NT2/D1 (cell line): Measurements from ENCODE around the gene MRPL37.
"Not testable (repeated sequence)": the region's sequence is repeated elsewhere in the genome, so short reads cannot be mapped to it uniquely, and the experiment has no call there.

Experiments
- DNase-seq: peaks from one replicate; pipeline ENCODE4 v3.0.0-alpha.2; 2011; ENCODE audit warnings: low read depth, low spot score
- H3K27me3 ChIP-seq: 2 replicates; pipeline ENCODE4 v1.6.0; 2011; ENCODE audit warnings: mild to moderate bottlenecking; ENCODE audit not compliant: insufficient read length, insufficient read depth
- H3K36me3 ChIP-seq: 2 replicates; pipeline ENCODE4 v1.6.1; 2011; ENCODE audit warnings: mild to moderate bottlenecking, low read length, mixed read lengths; ENCODE audit not compliant: insufficient read depth, insufficient read length
- H3K4me1 ChIP-seq: 2 replicates; pipeline ENCODE4 v1.5.1; 2011; ENCODE audit not compliant: insufficient read depth, insufficient read length
- H3K4me3 ChIP-seq: 2 replicates; pipeline ENCODE4 v1.5.1; 2011; ENCODE audit warnings: low read depth; ENCODE audit not compliant: insufficient read length
- H3K9ac ChIP-seq: 2 replicates; pipeline ENCODE4 v1.6.0; 2011; ENCODE audit warnings: low read depth; ENCODE audit not compliant: insufficient read length
- H3K9me3 ChIP-seq: 2 replicates; pipeline ENCODE4 v1.5.1; 2011; ENCODE audit warnings: mild to moderate bottlenecking, low read length; ENCODE audit not compliant: insufficient read depth
- SUZ12 ChIP-seq: IDR thresholded peaks from 2 replicates; pipeline ENCODE4 v1.6.1; 2011; ENCODE audit not compliant: insufficient read length, insufficient read depth; ENCODE audit errors: extremely low read depth
- YY1 ChIP-seq: IDR thresholded peaks from 2 replicates; pipeline ENCODE4 v1.6.1; 2011; ENCODE audit not compliant: insufficient read length, insufficient read depth
- ZNF274 ChIP-seq: IDR thresholded peaks from 2 replicates; pipeline ENCODE4 v1.6.1; 2011; ENCODE audit warnings: mild to moderate bottlenecking, low read depth, low read length

Gene MRPL37

GRCh38 chr1:54228638-54229079 is 28.7 kb downstream of the MRPL37 start:
- H3K4me1 ChIP-seq, result peaks cover 45% of the 10 kb centered on the region
- TF ChIP-seq YY1 (no peak), ZNF274 (no peak), SUZ12 (no peak)
- H3K9me3 ChIP-seq, result 0 out of 2 replicates have a peak, but pooled peaks cover 8% of the 10 kb centered on the region
- H3K27me3 ChIP-seq, result no peaks in the 10 kb centered on the region
- peak overlapping the region; percentile 46 for H3K9ac ChIP-seq
- no peak for DNase-seq
- no peak overlapping the region for H3K4me3 ChIP-seq
- H3K36me3 ChIP-seq, result peaks cover 48% of the 10 kb centered on the region

DNA sequence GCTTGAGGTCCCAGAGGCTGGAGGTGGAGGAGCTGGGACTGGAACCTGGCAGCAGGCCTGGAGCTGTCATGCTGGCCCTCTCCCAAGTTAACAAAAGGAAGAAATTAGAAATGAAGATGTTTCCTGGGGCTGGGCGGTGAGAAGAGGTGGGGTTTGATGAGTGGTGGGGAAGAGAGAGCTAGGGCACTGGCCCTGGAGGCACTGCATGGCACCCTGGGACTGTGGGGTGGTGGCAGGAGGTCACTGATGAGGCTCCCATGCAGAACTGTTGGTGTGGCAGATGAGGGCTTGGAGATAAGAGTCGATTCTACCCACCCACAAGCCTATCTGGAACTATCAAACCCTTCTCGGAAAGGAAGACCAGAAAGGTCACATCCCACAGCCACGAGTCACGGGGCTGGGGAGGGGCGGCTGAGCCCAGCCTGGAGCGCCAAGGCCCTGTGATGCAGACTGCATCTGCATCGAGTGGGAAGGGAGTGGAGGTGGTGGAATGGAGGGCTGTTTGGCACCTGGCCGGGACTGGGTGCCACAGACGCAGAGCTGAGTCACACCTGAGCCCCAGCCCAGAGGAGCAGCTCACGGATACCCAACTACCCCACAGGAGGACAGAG is 29.4 kb downstream of the MRPL37 start:
- Histone ChIP-seq H3K4me3 (no peak overlapping the region), H3K9me3 (peaks cover 10% of the 10 kb centered on the region; the same call in 1 of the 2 replicates), H3K4me1 (peaks cover 39% of the 10 kb centered on the region), H3K27me3 (no peaks in the 10 kb centered on the region), H3K36me3 (peaks cover 47% of the 10 kb centered on the region), H3K9ac (peak overlapping the region; percentile 34)
- DNase-seq, result no peak
- TF ChIP-seq YY1 (no peak), SUZ12 (no peak), ZNF274 (no peak)

DNA sequence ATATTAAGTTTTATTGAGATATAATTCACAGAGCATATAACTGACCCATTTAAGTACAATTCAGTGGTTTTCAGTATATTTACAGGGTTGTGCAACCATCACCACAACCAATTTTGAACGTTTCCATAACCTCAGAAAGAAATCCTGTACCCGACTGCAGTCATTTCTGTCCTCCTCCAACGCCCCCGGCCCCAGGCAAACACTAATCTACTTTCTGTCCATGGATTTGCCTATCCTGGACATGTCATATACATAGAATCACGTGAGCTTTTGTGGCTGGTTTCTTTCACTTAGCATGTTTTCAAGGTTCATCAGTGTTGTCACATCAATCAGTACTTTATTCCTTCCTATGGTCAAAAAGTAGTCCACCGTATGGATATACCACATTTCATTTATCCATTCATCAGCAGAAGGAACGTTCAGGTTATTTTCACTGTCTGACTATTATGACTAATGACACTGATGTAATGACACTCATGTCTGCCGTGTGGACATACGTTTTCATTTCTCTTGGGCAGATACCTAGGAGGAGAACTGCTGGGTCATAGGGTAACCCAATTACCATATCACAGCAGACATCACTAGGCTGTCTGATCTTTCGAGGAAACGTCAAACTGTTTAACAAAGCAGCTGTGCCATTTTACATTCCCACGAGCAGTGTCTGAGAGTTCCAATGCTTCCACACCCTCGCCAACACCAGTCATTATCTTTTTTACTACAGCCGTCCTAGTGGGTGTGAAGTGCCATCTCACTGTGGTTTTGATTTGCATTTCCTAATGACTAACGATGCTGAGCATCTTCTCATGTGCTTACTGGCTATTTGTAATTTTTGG is 30.8 kb downstream of the MRPL37 start:
- peaks cover 35% of the 10 kb centered on the region for H3K4me1 ChIP-seq
- TF ChIP-seq ZNF274, result no peak
- no peak for TF ChIP-seq SUZ12
- no peak for TF ChIP-seq YY1
- no peak overlapping the region for H3K4me3 ChIP-seq
- H3K9ac ChIP-seq, result no peak overlapping the region
- no peaks in the 10 kb centered on the region for H3K27me3 ChIP-seq
- peaks cover 16% of the 10 kb centered on the region; the same call in 1 of the 2 replicates for H3K9me3 ChIP-seq
- H3K36me3 ChIP-seq, result peaks cover 45% of the 10 kb centered on the region
- no peak for DNase-seq

GRCh38 chr1:54233196-54233595 is 33.2 kb downstream of the MRPL37 start:
- not testable (repeated sequence) for H3K4me3 ChIP-seq, H3K9ac ChIP-seq, DNase-seq, H3K27me3 ChIP-seq
- peaks cover 20% of the 10 kb centered on the region for H3K4me1 ChIP-seq
- peaks cover 16% of the 10 kb centered on the region; the same call in 1 of the 2 replicates for H3K9me3 ChIP-seq
- H3K36me3 ChIP-seq, result peaks cover 61% of the 10 kb centered on the region

- no peak for DNase-seq
- no peak overlapping the region for H3K9ac ChIP-seq
- no peak overlapping the region for H3K4me3 ChIP-seq
- TF ChIP-seq SUZ12, result no peak
- TF ChIP-seq ZNF274, result no peak
- TF ChIP-seq YY1, result no peak
- H3K27me3 ChIP-seq, result no peaks in the 10 kb centered on the region
- H3K36me3 ChIP-seq, result peaks cover 61% of the 10 kb centered on the region
- H3K4me1 ChIP-seq, result peaks cover 10% of the 10 kb centered on the region
- H3K9me3 ChIP-seq, result peaks cover 16% of the 10 kb centered on the region; the same call in 1 of the 2 replicates
Observed at GRCh38 chr1:54234284-54234683, 34.3 kb downstream of the MRPL37 start.

- Histone ChIP-seq H3K4me3 (no peak overlapping the region), H3K9me3 (peaks cover 8% of the 10 kb centered on the region; the same call in 1 of the 2 replicates), H3K9ac (no peak overlapping the region), H3K27me3 (no peaks in the 10 kb centered on the region), H3K36me3 (peaks cover 72% of the 10 kb centered on the region), H3K4me1 (peaks cover 3% of the 10 kb centered on the region)
- DNase-seq, result no peak
- no peak for TF ChIP-seq ZNF274
- no peak for TF ChIP-seq SUZ12
- TF ChIP-seq YY1, result no peak
Observed at GRCh38 chr1:54237586-54237985, 37.6 kb downstream of the MRPL37 start.

DNA sequence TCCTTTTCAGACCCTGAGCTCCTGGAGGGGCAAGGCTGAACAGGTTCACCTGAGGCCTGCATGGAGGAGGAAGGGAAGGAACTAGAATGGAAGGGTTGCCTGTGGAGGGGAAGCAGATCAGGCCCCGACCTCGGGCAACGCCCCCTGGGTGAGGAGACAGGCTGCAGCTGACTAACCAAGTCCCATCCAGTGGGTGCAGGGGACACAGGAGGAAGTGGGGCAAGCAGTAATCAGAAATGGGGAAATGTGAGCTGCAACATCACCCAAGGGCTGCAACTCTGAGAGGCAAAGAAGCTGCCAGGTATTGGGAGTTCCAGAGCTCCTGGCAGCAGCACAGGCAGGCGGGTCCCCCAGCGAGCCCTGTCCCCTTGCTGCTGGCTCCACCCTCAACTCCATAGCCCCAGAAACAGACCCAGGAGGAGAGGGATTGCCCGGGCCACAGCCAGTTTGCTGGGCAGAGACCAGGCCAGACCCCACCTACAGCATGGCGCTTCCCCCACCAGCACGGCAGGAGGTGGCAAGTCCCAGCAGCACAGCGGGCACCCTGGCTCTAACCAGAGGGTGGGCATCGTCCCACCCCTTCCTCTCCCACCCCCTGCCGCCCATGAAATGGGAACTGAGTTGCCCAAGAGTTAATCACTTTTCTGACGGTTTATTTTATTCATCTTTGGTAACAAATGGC is 38.5 kb downstream of the MRPL37 start:
- H3K9ac ChIP-seq, result no peak overlapping the region
- TF ChIP-seq YY1, result no peak
- TF ChIP-seq SUZ12, result no peak
- no peak for TF ChIP-seq ZNF274
- peaks cover 81% of the 10 kb centered on the region for H3K36me3 ChIP-seq
- H3K9me3 ChIP-seq, result peaks cover 8% of the 10 kb centered on the region; the same call in 1 of the 2 replicates
- no peak overlapping the region for H3K4me3 ChIP-seq
- peaks cover 3% of the 10 kb centered on the region for H3K4me1 ChIP-seq
- no peaks in the 10 kb centered on the region for H3K27me3 ChIP-seq
- no peak for DNase-seq
